ENCODE measurements around the gene CLEC4A. TPM values are rescaled to one million over a fixed set of nuclear protein-coding genes. Genes with fewer than 3 reads are reported as not detected.
A peak's percentile ranks its signal among the peaks of the same experiment; 100 is the strongest.

The CLEC4A gene
- 0.79 and 1.3 TPM in 2 replicates for total RNA-seq (2022)
- percentile 56 among the genes with signal in this experiment for Bru-seq, nascent RNA
- percentile 78 among the genes with signal in this experiment for BruChase-seq, experiment 1, labeled RNA remaining after a 6-hour chase
- BruChase-seq, experiment 2, labeled RNA remaining after a 2-hour chase = percentile 68 among the genes with signal in this experiment
- long read RNA-seq = 0 reads

- Mint-ChIP-seq H3K27me3 (ENCODE audit: insufficient read depth, unreplicated experiment) (no peaks in the 10 kb centered on the region), H3K36me3 (ENCODE audit: insufficient read depth, unreplicated experiment) (no peaks in the 10 kb centered on the region), H3K9me3 (ENCODE audit: unreplicated experiment) (no peaks in the 10 kb centered on the region), H3K4me3 (ENCODE audit: unreplicated experiment) (no peak within 1 kb of the TSS), H3K27ac (ENCODE audit: low read depth, unreplicated experiment) (no peak within 1 kb of the TSS), H3K4me1 (ENCODE audit: insufficient read depth, unreplicated experiment) (no peaks in the 10 kb centered on the region)
- DNase-seq (ENCODE audit: unreplicated experiment) = no peak
- TF ChIP-seq, protein P1, sequence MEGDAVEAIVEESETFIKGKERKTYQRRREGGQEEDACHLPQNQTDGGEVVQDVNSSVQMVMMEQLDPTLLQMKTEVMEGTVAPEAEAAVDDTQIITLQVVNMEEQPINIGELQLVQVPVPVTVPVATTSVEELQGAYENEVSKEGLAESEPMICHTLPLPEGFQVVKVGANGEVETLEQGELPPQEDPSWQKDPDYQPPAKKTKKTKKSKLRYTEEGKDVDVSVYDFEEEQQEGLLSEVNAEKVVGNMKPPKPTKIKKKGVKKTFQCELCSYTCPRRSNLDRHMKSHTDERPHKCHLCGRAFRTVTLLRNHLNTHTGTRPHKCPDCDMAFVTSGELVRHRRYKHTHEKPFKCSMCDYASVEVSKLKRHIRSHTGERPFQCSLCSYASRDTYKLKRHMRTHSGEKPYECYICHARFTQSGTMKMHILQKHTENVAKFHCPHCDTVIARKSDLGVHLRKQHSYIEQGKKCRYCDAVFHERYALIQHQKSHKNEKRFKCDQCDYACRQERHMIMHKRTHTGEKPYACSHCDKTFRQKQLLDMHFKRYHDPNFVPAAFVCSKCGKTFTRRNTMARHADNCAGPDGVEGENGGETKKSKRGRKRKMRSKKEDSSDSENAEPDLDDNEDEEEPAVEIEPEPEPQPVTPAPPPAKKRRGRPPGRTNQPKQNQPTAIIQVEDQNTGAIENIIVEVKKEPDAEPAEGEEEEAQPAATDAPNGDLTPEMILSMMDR (IDR thresholded peaks at IDR 0.05; ENCODE audit: unreplicated experiment) = no peak
- BruUV-seq (replicated peaks) = no TSS peak
- CTCF ChIA-PET = interaction anchor here (1.9 kb wide), 1 partner anchor 14 kb away, joined by 7 read pairs; no protein-coding TSS in a partner anchor
- POLR2A ChIA-PET = no interaction called here
- intact Hi-C loops (cut with micrococcal nuclease) = no loop called here
These were observed at the start of gene CLEC4A for GRCh38 chr12:8123124-8123912. TSS of gene CLEC4A (plus strand) at chr12:8123617. CDS start at chr12:8123879, 262 bp downstream.

- peaks cover 17% of the 10 kb centered on the region for H3K4me1 Mint-ChIP-seq (ENCODE audit: insufficient read depth, unreplicated experiment)
These were observed 47.5 kb upstream of the CLEC4A start for GRCh38 chr12:8075935-8076334.

DNA sequence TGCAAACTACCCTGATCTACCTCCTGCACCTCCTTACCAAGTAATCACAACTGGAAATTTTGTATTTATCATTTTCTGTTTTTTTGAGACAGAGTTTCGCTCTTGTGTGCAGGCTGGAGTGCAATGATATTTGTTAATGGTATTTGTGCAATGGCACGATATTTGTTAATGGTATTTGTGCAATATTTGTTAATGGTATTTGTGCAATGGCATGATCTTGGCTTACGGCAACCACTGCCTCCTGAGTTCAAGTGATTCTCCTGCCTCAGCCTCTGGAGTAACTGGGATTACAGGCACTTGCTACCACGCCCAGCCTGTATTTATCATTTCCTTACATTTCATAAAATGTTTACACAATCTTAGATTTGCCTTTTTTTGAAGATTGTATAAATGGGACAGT, 47.1 kb upstream of the CLEC4A start:
- no TSS peak for BruUV-seq (replicated peaks)
- Mint-ChIP-seq H3K4me3 (ENCODE audit: unreplicated experiment) (no peak overlapping the region), H3K4me1 (ENCODE audit: insufficient read depth, unreplicated experiment) (peaks cover 17% of the 10 kb centered on the region), H3K27me3 (ENCODE audit: insufficient read depth, unreplicated experiment) (no peaks in the 10 kb centered on the region), H3K36me3 (ENCODE audit: insufficient read depth, unreplicated experiment) (no peaks in the 10 kb centered on the region), H3K27ac (ENCODE audit: low read depth, unreplicated experiment) (no peak overlapping the region), H3K9me3 (ENCODE audit: unreplicated experiment) (no peaks in the 10 kb centered on the region)
- ChIA-PET POLR2A (interaction anchor here (0.9 to 3.2 kb wide), 6 partner anchors 18 to 82 kb away, joined by 3 to 18 read pairs (median 6); partner anchors contain the start of gene FOXJ2), CTCF (interaction anchor here (0.9 to 2.9 kb wide), 3 partner anchors 30 to 38 kb away, joined by 4 to 42 read pairs (median 22); no protein-coding TSS in a partner anchor)
- no peak for DNase-seq (ENCODE audit: unreplicated experiment)
- intact Hi-C loops (cut with micrococcal nuclease) = no loop called here
- TF ChIP-seq, protein P1 (IDR thresholded peaks at IDR 0.05; ENCODE audit: unreplicated experiment) = no peak

More at GRCh38 chr12:8075935-8076334, 47.5 kb upstream of the CLEC4A start:
- intact Hi-C loops (cut with micrococcal nuclease) = no loop called here
- POLR2A ChIA-PET = interaction anchor here (1.2 to 1.5 kb wide), 2 partner anchors 18 to 30 kb away, joined by 4 to 9 read pairs; no protein-coding TSS in a partner anchor
- Mint-ChIP-seq H3K9me3 (ENCODE audit: unreplicated experiment) (no peaks in the 10 kb centered on the region), H3K4me3 (ENCODE audit: unreplicated experiment) (no peak overlapping the region), H3K27ac (ENCODE audit: low read depth, unreplicated experiment) (no peak overlapping the region), H3K36me3 (ENCODE audit: insufficient read depth, unreplicated experiment) (no peaks in the 10 kb centered on the region), H3K27me3 (ENCODE audit: insufficient read depth, unreplicated experiment) (no peaks in the 10 kb centered on the region)
- BruUV-seq (replicated peaks) = no TSS peak
- TF ChIP-seq, protein P1 (IDR thresholded peaks at IDR 0.05; ENCODE audit: unreplicated experiment) = no peak
- DNase-seq (ENCODE audit: unreplicated experiment) = no peak
- CTCF ChIA-PET = interaction anchor here (2.2 kb wide), 1 partner anchor 30 kb away, joined by 22 read pairs; no protein-coding TSS in a partner anchor

- ChIA-PET CTCF (interaction anchor here (0.6 to 2.9 kb wide), 8 partner anchors 29 to 1059 kb away, joined by 3 to 42 read pairs (median 9); partner anchors contain the start of gene LPCAT3), POLR2A (interaction anchor here (0.7 to 3.2 kb wide), 13 partner anchors 9 to 82 kb away, joined by 3 to 18 read pairs (median 4); partner anchors contain the start of genes C3AR1 and FOXJ2)
- TF ChIP-seq, protein P1 (IDR thresholded peaks at IDR 0.05; ENCODE audit: unreplicated experiment) = no peak
- no TSS peak for BruUV-seq (replicated peaks)
- Mint-ChIP-seq H3K4me3 (ENCODE audit: unreplicated experiment) (no peak overlapping the region), H3K4me1 (ENCODE audit: insufficient read depth, unreplicated experiment) (peaks cover 17% of the 10 kb centered on the region), H3K9me3 (ENCODE audit: unreplicated experiment) (no peaks in the 10 kb centered on the region), H3K27ac (ENCODE audit: low read depth, unreplicated experiment) (no peak overlapping the region), H3K27me3 (ENCODE audit: insufficient read depth, unreplicated experiment) (no peaks in the 10 kb centered on the region), H3K36me3 (ENCODE audit: insufficient read depth, unreplicated experiment) (no peaks in the 10 kb centered on the region)
- peak; percentile 80 for DNase-seq (ENCODE audit: unreplicated experiment)
- intact Hi-C loops (cut with micrococcal nuclease) = no loop called here
These were observed 46.2 kb upstream of the CLEC4A start for GRCh38 chr12:8077207-8077606.

Data from MCF 10A (cell line).